ENCODE measurements around the gene C1orf210. TPM values are rescaled to one million over a fixed set of nuclear protein-coding genes. Genes with fewer than 3 reads are reported as not detected.

Gene C1orf210
- total and polyA plus RNA-seq, 11 donors, result not detected

DNA sequence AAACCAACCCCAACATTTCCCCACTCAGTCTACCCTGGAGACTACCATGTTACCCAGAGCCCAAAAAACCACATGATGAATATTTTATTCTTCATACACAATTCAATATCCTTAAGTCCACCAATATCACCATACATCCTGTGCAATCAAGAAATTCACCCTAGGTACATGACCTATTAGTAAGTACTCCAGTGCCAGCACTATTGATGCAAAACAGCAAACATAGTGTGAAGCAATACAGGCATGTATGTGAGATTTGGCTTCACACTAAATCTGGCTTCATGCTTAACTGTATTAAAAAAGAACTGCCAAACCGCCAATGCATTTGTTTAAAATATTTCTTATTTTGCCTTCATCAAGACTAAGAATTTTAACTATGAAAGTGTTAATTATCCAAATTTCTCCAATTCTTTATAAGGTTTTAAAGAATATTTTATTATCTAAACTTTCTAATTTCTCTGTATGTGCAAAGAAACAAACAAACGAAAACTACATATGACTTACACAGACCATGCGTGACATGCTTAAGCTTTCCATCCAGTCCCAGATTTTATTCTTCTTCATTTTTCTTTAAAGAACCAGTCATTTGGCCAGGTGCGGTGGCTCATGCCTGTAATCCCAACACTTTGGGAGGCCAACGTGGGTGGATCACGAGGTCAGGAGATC lies 38.0 kb downstream of the C1orf210 start:
- intact Hi-C loops (cut with DNase I), result no loop called here
- TF ChIP-seq POLR2A (IDR thresholded peaks at IDR 0.05), result no peak
- TF ChIP-seq, protein P1, sequence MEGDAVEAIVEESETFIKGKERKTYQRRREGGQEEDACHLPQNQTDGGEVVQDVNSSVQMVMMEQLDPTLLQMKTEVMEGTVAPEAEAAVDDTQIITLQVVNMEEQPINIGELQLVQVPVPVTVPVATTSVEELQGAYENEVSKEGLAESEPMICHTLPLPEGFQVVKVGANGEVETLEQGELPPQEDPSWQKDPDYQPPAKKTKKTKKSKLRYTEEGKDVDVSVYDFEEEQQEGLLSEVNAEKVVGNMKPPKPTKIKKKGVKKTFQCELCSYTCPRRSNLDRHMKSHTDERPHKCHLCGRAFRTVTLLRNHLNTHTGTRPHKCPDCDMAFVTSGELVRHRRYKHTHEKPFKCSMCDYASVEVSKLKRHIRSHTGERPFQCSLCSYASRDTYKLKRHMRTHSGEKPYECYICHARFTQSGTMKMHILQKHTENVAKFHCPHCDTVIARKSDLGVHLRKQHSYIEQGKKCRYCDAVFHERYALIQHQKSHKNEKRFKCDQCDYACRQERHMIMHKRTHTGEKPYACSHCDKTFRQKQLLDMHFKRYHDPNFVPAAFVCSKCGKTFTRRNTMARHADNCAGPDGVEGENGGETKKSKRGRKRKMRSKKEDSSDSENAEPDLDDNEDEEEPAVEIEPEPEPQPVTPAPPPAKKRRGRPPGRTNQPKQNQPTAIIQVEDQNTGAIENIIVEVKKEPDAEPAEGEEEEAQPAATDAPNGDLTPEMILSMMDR (IDR thresholded peaks at IDR 0.05), result no peak
- Histone ChIP-seq H3K4me3 (no peak overlapping the region), H3K27ac (no peak overlapping the region), H3K27me3 (no peaks in the 10 kb centered on the region), H3K36me3 (no peaks in the 10 kb centered on the region), H3K9me3 (peaks cover 0 to 4% (median 0%) of the 10 kb centered on the region in 12 donors), H3K4me1 (no peaks in the 10 kb centered on the region)
- ATAC-seq (no peak), DNase-seq (no peak)
- WGBS, 4 donors, result 86 to 94% (median 90%) methylated on average over 6 of the region's 6 CpGs

DNA sequence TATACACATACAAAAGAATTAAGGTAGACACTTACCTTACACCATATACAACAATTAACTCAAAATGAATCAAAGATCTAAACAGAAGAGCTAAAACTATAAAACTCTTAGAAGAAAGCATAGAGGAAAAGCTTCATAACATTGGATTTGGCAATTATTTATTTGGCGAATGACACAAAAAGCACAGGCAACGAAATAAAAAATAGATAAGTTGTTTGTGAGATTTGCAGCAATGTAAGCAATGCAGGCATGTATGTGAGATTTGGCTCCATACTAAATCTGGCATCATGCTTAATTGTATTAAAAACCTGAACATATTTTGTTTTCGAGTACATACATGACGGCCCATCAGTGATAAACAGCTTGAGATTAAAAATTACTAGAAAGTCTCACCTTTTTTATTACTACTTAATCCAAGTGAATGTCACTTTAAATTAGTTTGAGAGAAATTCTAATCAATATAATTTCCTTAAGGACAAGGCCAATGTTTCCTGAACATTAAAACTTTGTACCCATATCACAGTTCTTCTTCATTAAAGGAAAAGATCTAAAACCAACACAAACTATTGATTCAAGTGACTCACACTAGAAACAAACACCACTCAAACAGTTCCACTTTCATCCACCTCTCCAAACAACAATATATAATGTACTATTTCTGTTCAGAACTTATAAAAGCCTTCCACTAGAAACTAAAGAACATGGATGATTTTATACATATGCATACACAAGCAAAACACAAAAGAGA lies 38.7 kb downstream of the C1orf210 start:
- Histone ChIP-seq H3K27ac (no peak overlapping the region), H3K27me3 (no peaks in the 10 kb centered on the region), H3K4me1 (peaks cover 0 to 3% (median 0%) of the 10 kb centered on the region in 12 donors), H3K9me3 (peaks cover 0 to 4% (median 0%) of the 10 kb centered on the region in 12 donors), H3K4me3 (no peak overlapping the region), H3K36me3 (no peaks in the 10 kb centered on the region)
- TF ChIP-seq, protein P1 (IDR thresholded peaks at IDR 0.05), result no peak
- no peak for TF ChIP-seq POLR2A (IDR thresholded peaks at IDR 0.05)
- DNase-seq, result no peak
- no peak for ATAC-seq
- 94 to 97% (median 96%) methylated on average over 4 of the region's 4 CpGs for WGBS, 4 donors
- intact Hi-C loops (cut with DNase I), result no loop called here

DNA sequence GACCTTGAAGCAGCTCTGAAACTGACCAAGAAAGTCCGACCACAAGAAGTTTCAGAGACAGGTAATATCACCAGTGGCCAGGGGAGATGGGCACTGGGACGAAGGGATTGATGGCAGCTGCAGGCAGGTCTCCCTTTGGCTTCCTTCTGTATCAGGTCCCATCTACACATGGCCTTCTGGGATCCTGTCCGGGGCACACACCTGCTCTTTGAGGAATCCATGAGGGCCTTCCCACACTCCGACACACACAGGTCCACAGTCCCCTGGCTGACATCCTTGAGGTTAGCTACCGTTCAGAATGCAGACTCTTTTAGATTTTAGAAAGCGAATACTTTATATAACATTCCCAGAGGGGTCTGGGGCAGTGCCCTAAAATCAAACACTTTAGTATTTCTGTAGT lies 42.1 kb downstream of the C1orf210 start:
- no peaks in the 10 kb centered on the region for H3K36me3 ChIP-seq
- peaks cover 3 to 25% (median 11%) of the 10 kb centered on the region in 12 donors for H3K4me1 ChIP-seq
- no peak overlapping the region for H3K4me3 ChIP-seq
- H3K9me3 ChIP-seq, result peaks cover 0 to 4% (median 0%) of the 10 kb centered on the region in 12 donors
- intact Hi-C loops (cut with DNase I), result loop anchor here in 2 of 10 donors (5.0 kb wide), 2 partner anchors 49 to 59 kb away; partner anchors contain the start of gene TIE1 (in 1 of the 2)
- WGBS, 4 donors, result 83 to 91% (median 89%) methylated on average over 6 of the region's 6 CpGs
- ATAC-seq, result no peak
- TF ChIP-seq, protein P1 (IDR thresholded peaks at IDR 0.05), result no peak
- no peak for TF ChIP-seq POLR2A (IDR thresholded peaks at IDR 0.05)
- no peak overlapping the region for H3K27ac ChIP-seq
- no peak for DNase-seq
- no peaks in the 10 kb centered on the region for H3K27me3 ChIP-seq

DNA sequence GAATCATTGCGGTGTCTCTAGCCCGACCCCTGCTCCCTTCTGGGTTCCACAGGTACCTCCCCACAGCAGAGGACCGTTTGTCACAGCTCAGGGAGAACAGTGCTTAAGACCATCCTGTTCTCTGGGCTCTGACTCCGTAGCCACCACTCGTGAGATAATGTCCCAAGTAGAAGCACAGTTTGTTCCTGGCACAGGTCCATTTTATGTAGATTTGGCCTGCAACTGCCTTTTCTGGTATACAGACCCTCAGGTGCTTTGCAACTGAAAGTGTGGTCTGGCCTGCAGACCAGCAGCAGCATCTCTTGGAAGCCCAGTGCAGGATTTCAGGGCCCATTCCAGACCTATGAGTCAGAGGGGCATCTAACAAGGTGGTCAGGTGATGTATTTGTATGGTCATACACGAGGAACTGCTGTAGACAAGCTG lies 44.0 kb downstream of the C1orf210 start:
- Histone ChIP-seq H3K4me3 (no peak overlapping the region), H3K27ac (peak overlapping the region in 3 of 12 donors; percentile 13 to 47 (median 47)), H3K27me3 (no peaks in the 10 kb centered on the region), H3K9me3 (no peaks in the 10 kb centered on the region), H3K36me3 (no peaks in the 10 kb centered on the region), H3K4me1 (peaks cover 5 to 30% (median 13%) of the 10 kb centered on the region in 12 donors)
- TF ChIP-seq POLR2A (IDR thresholded peaks at IDR 0.05), result no peak
- TF ChIP-seq, protein P1 (IDR thresholded peaks at IDR 0.05), result no peak
- intact Hi-C loops (cut with DNase I), result loop anchor here in 2 of 10 donors (5.0 kb wide), 2 partner anchors 51 to 61 kb away; partner anchors contain the start of gene TIE1 (in 1 of the 2)
- ATAC-seq, result peak; percentile 21 to 67 (median 50)
- 30 to 47% (median 39%) methylated on average over 6 of the region's 6 CpGs for WGBS, 4 donors
- no peak for DNase-seq
